ENCODE results near the gene TMCO6. TPM values are rescaled to one million over a fixed set of nuclear protein-coding genes. Genes with fewer than 3 reads are reported as not detected.

Gene TMCO6
- total and polyA plus RNA-seq, 2 of the 4 experiments (the other 2 are of a cell fraction): 6.6 to 10.6 TPM

GRCh38 chr5:140628711-140629110 is 10.5 kb upstream of the TMCO6 start:
- H4K5ac ChIP-seq (ENCODE audit: low read depth, low read length): no peak overlapping the region
- no peak overlapping the region for H2BK5ac ChIP-seq (ENCODE audit: low read depth, low read length, poor library complexity, severe bottlenecking)
- CTCF ChIA-PET: no interaction called here
- no peak overlapping the region for H3K27ac ChIP-seq (ENCODE audit: insufficient read depth, low read length)
- no peak overlapping the region for H2AFZ ChIP-seq (replicated peaks; ENCODE audit: low read length, poor library complexity)
- no peak overlapping the region for H2AK9ac ChIP-seq (replicated peaks; ENCODE audit: low read depth, low read length, poor library complexity)
- H2BK15ac ChIP-seq (ENCODE audit: low read depth, low read length): no peak overlapping the region
- peaks cover 5% of the 10 kb centered on the region; the same call in 1 of the 2 replicates for H3K4me1 ChIP-seq (ENCODE audit: control insufficient read depth, insufficient read depth, low read length)
- H3K18ac ChIP-seq (ENCODE audit: low read depth, low read length): no peak overlapping the region
- H3K56ac ChIP-seq (ENCODE audit: extremely low read depth, insufficient read depth, low read length): no peak overlapping the region
- H3K36me3 ChIP-seq (ENCODE audit: control insufficient read depth, insufficient read depth, low read length): no peaks in the 10 kb centered on the region
- no peaks in the 10 kb centered on the region for H3K9me1 ChIP-seq (ENCODE audit: insufficient read depth, low read length)
- no peak overlapping the region for H3K4ac ChIP-seq (ENCODE audit: low read depth, low read length)
- H2BK120ac ChIP-seq (ENCODE audit: low read depth, low read length): no peak overlapping the region
- no peak overlapping the region for H4K91ac ChIP-seq (ENCODE audit: insufficient read depth, low read depth, low read length)
- H3K4me2 ChIP-seq (ENCODE audit: low read depth, low read length): no peak overlapping the region
- no peak overlapping the region for H3K14ac ChIP-seq (replicated peaks; ENCODE audit: low read depth, low read length)
- in situ Hi-C loops (cut with MboI; ENCODE audit: low sequenced_read_pairs): no loop called here
- BruUV-seq (replicated peaks): no TSS peak
- TF ChIP-seq ELK1 (IDR thresholded peaks at IDR 0.05; ENCODE audit: borderline replicate concordance, low read depth, low read length) (no peak), CEBPB (IDR thresholded peaks at IDR 0.05; ENCODE audit: low read depth, low read length) (no peak), MXI1 (IDR thresholded peaks at IDR 0.05; ENCODE audit: borderline replicate concordance, low read depth, low read length) (no peak), FOS (IDR thresholded peaks at IDR 0.05; ENCODE audit: low read depth, low read length) (no peak), SMC3 (IDR thresholded peaks at IDR 0.05; ENCODE audit: low read depth, low read length) (no peak), USF2 (IDR thresholded peaks at IDR 0.05; ENCODE audit: low read depth, low read length) (no peak), RCOR1 (IDR thresholded peaks at IDR 0.05; ENCODE audit: insufficient replicate concordance, low read length) (no peak), RFX5 (IDR thresholded peaks at IDR 0.05; ENCODE audit: low read depth, low read length) (no peak), MAFK (IDR thresholded peaks at IDR 0.05; ENCODE audit: low read depth, low read length) (no peak)
- dilution Hi-C loops (cut with HindIII; ENCODE audit: low sequenced_read_pairs, unreplicated experiment): no loop called here
- H4K20me1 ChIP-seq (ENCODE audit: insufficient read depth, low read length): no peaks in the 10 kb centered on the region
- POLR2A ChIA-PET (ENCODE audit: unreplicated experiment): no interaction called here
- no CpG with 5 or more reads among the region's 1 CpG for WGBS, 2 experiments (ENCODE audit: extremely low coverage in 2 of 2, insufficient read length in 1 of 2)
- no peak overlapping the region for H2BK20ac ChIP-seq (ENCODE audit: low read depth, low read length)
- no peak overlapping the region for H2AK5ac ChIP-seq (ENCODE audit: low read depth, low read length)
- H3K4me3 ChIP-seq (ENCODE audit: insufficient read depth, low read depth, low read length): no peak overlapping the region
- ATAC-seq (ENCODE audit: low read depth) (no peak), DNase-seq (no peak)
- H3K27me3 ChIP-seq (ENCODE audit: control insufficient read depth, insufficient read depth, low read length): peaks cover 16% of the 10 kb centered on the region
- no peaks in the 10 kb centered on the region for H3K79me1 ChIP-seq (ENCODE audit: low read depth in 1 of 2, low read length in 2 of 2)
- H3K9ac ChIP-seq (ENCODE audit: low read depth, low read length): no peak overlapping the region
- H3K9me3 ChIP-seq (ENCODE audit: control insufficient read depth, insufficient read depth, low read length): no peaks in the 10 kb centered on the region; the same call in 1 of the 2 replicates
- H4K8ac ChIP-seq (ENCODE audit: low read depth in 2 of 2, low read length in 2 of 2): no peak overlapping the region
- no peak overlapping the region for H3K23ac ChIP-seq (ENCODE audit: low read depth, low read length)
- intact Hi-C loops (cut with micrococcal nuclease): no loop called here

Measured in IMR-90 (cell line).